Thoracic aorta (tissue), 2 donors: ENCODE results near the gene SIL1. TPM values are rescaled to one million over a fixed set of nuclear protein-coding genes. Genes with fewer than 3 reads are reported as not detected.
A peak's percentile ranks its signal among the peaks of the same experiment; 100 is the strongest.

Source experiments
- ATAC-seq: fragments of 150-250 bp; one replicate; pipeline ENCODE4 v1.8.0; 2017; ENCODE audit warnings: low read depth; ENCODE audit not compliant: insufficient number of reproducible peaks, low FRiP score
- DNase-seq: peaks from one replicate; pipeline ENCODE4 v3.0.0-alpha.2; 2020; ENCODE audit warnings: low spot score
- H3K27ac ChIP-seq, 2 donors: fragments of 200-600 bp; sonication (generic); 1 replicate in 1 of 2; 2 replicates in 1 of 2; pipeline ENCODE4 v1.5.1; 2016; ENCODE audit warnings: mild to moderate bottlenecking in 2 of 2, moderate library complexity in 2 of 2
- H3K27me3 ChIP-seq: fragments of 200-600 bp; sonication (generic); replicated peaks from 2 replicates; pipeline ENCODE4 v1.6.0; 2016; ENCODE audit warnings: mild to moderate bottlenecking; ENCODE audit not compliant: insufficient read depth
- H3K36me3 ChIP-seq: fragments of 200-600 bp; sonication (generic); one replicate; pipeline ENCODE4 v1.5.1; 2016
- H3K4me1 ChIP-seq, 2 donors: fragments of 200-600 bp; sonication (generic); 1 replicate in 1 of 2; 2 replicates in 1 of 2; pipeline versions ENCODE4 v1.5.1 to v1.6.0; 2016; ENCODE audit warnings: low read depth in 2 of 2, mild to moderate bottlenecking in 1 of 2; ENCODE audit not compliant: control insufficient read depth in 1 of 2
- H3K4me3 ChIP-seq: fragments of 200-600 bp; sonication (generic); 2 replicates; pipeline ENCODE4 v1.5.1; 2016; ENCODE audit warnings: mild to moderate bottlenecking
- H3K9me3 ChIP-seq: fragments of 200-600 bp; sonication (generic); 2 replicates; pipeline ENCODE4 v1.5.1; 2016
- CTCF ChIP-seq: fragments of 200-600 bp; sonication (generic); IDR thresholded peaks from one replicate; pipeline ENCODE4 v1.5.1; 2019; ENCODE audit warnings: antibody characterized with exemption
- total RNA-seq, 2 donors: library from RNA; depleted of rRNA; stranded (reverse); fragments of >200 nt; gene quantifications; one replicate each; pipeline versions ENCODE4 v1.1.0 to v1.2.3, GENCODE V29; 2016

SIL1 gene
- total RNA-seq, 2 donors from 2014 or later, result 33.1 to 41.2 TPM

DNA sequence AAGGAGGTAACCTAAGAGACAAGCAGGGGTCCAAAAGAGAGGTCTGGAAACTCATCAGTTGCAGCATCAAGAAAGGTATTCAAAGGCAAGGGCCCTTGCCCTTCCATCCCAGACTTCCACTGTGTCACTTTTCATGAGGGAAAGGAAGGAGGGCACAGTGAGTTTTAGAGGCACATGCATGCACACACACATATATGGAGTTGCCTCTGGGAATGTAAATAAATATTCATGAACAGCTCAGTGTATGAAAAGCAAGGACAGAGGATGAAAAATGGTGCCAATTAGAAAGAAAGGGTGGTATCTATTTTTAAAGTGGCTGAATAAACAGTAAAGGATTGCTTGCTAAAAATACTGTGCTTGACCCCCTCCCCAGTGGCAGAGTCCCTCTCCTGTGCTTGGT lies 217.7 kb downstream of the SIL1 start:
- DNase-seq (no peak), ATAC-seq (no peak)
- Histone ChIP-seq H3K9me3 (no peaks in the 10 kb centered on the region), H3K36me3 (no peaks in the 10 kb centered on the region), H3K4me1 (peaks cover 9 to 48% of the 10 kb centered on the region in 2 donors), H3K27me3 (no peaks in the 10 kb centered on the region), H3K27ac (peak overlapping the region; percentile 54 to 61), H3K4me3 (no peak overlapping the region)
- no peak for TF ChIP-seq CTCF

- Histone ChIP-seq H3K9me3 (no peaks in the 10 kb centered on the region), H3K36me3 (no peaks in the 10 kb centered on the region), H3K27ac (peak overlapping the region; percentile 11 to 61), H3K4me3 (no peak overlapping the region), H3K4me1 (peaks cover 11 to 47% of the 10 kb centered on the region in 2 donors), H3K27me3 (no peaks in the 10 kb centered on the region)
- DNase-seq (no peak), ATAC-seq (no peak)
- TF ChIP-seq CTCF, result no peak
Measured at GRCh38 chr5:138979684-138980280, 218.4 kb downstream of the SIL1 start.

GRCh38 chr5:138978581-138978980 lies 219.6 kb downstream of the SIL1 start:
- no peak for TF ChIP-seq CTCF
- H3K36me3 ChIP-seq, result no peaks in the 10 kb centered on the region
- no peak for ATAC-seq
- DNase-seq, result no peak
- H3K27ac ChIP-seq, result peak overlapping the region in 1 of 2 donors; percentile 50
- peaks cover 21 to 54% of the 10 kb centered on the region in 2 donors for H3K4me1 ChIP-seq
- no peaks in the 10 kb centered on the region for H3K27me3 ChIP-seq
- no peak overlapping the region for H3K4me3 ChIP-seq
- H3K9me3 ChIP-seq, result no peaks in the 10 kb centered on the region

GRCh38 chr5:138978080-138978479 lies 220.1 kb downstream of the SIL1 start:
- H3K27me3 ChIP-seq, result no peaks in the 10 kb centered on the region
- TF ChIP-seq CTCF, result no peak
- H3K4me3 ChIP-seq, result no peak overlapping the region
- H3K9me3 ChIP-seq, result no peaks in the 10 kb centered on the region
- no peak for ATAC-seq
- H3K36me3 ChIP-seq, result no peaks in the 10 kb centered on the region
- peak overlapping the region in 1 of 2 donors; percentile 50 for H3K27ac ChIP-seq
- no peak for DNase-seq
- H3K4me1 ChIP-seq, result peaks cover 23 to 59% of the 10 kb centered on the region in 2 donors

GRCh38 chr5:138975098-138975847 lies 222.9 kb downstream of the SIL1 start:
- peak overlapping the region; percentile 77 to 79 for H3K27ac ChIP-seq
- H3K4me3 ChIP-seq, result no peak overlapping the region
- no peak for DNase-seq
- ATAC-seq, result no peak
- no peak for TF ChIP-seq CTCF
- no peaks in the 10 kb centered on the region for H3K36me3 ChIP-seq
- no peaks in the 10 kb centered on the region for H3K9me3 ChIP-seq
- H3K27me3 ChIP-seq, result no peaks in the 10 kb centered on the region
- peaks cover 33 to 66% of the 10 kb centered on the region in 2 donors for H3K4me1 ChIP-seq
